ENCODE measurements around the gene KLHL26. TPM values are rescaled to one million over a fixed set of nuclear protein-coding genes. Genes with fewer than 3 reads are reported as not detected.

Gene KLHL26
- total RNA-seq, 1 experiment from 2014 or later: 7.5 TPM

GRCh38 chr19:18660939-18661670 lies 24.3 kb downstream of the KLHL26 start:
- no TSS peak for BruUV-seq (replicated peaks)
- CTCF ChIA-PET: interaction anchor here (0.5 kb wide), 1 partner anchor 140 kb away, joined by 4 read pairs; no protein-coding TSS in a partner anchor
- no peak for TF ChIP-seq CTCF (IDR thresholded peaks at IDR 0.05; ENCODE audit: unreplicated experiment)
- H3K27ac Mint-ChIP-seq (ENCODE audit: unreplicated experiment): peak overlapping the region; percentile 81
- intact Hi-C loops (cut with micrococcal nuclease; ENCODE audit: unreplicated experiment): no loop called here
- DNase-seq: no peak
- H3K27me3 Mint-ChIP-seq (ENCODE audit: unreplicated experiment): peaks cover 32% of the 10 kb centered on the region
- H3K36me3 Mint-ChIP-seq (ENCODE audit: insufficient read depth, unreplicated experiment): peaks cover 10% of the 10 kb centered on the region
- no peak overlapping the region for H3K4me3 Mint-ChIP-seq (ENCODE audit: low read depth, unreplicated experiment)
- H3K9me3 Mint-ChIP-seq (ENCODE audit: low read depth, unreplicated experiment): no peaks in the 10 kb centered on the region
- peaks cover 26% of the 10 kb centered on the region for H3K4me1 Mint-ChIP-seq (ENCODE audit: low read depth, unreplicated experiment)

- H3K9me3 Mint-ChIP-seq (ENCODE audit: low read depth, unreplicated experiment): no peaks in the 10 kb centered on the region
- intact Hi-C loops (cut with micrococcal nuclease; ENCODE audit: unreplicated experiment): no loop called here
- CTCF ChIA-PET: no interaction called here
- no peak for TF ChIP-seq CTCF (IDR thresholded peaks at IDR 0.05; ENCODE audit: unreplicated experiment)
- no TSS peak for BruUV-seq (replicated peaks)
- H3K27ac Mint-ChIP-seq (ENCODE audit: unreplicated experiment): no peak overlapping the region
- no peak for DNase-seq
- peaks cover 12% of the 10 kb centered on the region for H3K4me1 Mint-ChIP-seq (ENCODE audit: low read depth, unreplicated experiment)
- H3K36me3 Mint-ChIP-seq (ENCODE audit: insufficient read depth, unreplicated experiment): peaks cover 6% of the 10 kb centered on the region
- no peak overlapping the region for H3K4me3 Mint-ChIP-seq (ENCODE audit: low read depth, unreplicated experiment)
- peaks cover 13% of the 10 kb centered on the region for H3K27me3 Mint-ChIP-seq (ENCODE audit: unreplicated experiment)
Observed at GRCh38 chr19:18662972-18663732, 26.3 kb downstream of the KLHL26 start.

GRCh38 chr19:18663940-18664530 lies 27.2 kb downstream of the KLHL26 start:
- no TSS peak for BruUV-seq (replicated peaks)
- H3K27me3 Mint-ChIP-seq (ENCODE audit: unreplicated experiment): peaks cover 4% of the 10 kb centered on the region
- CTCF ChIA-PET: no interaction called here
- no peak for DNase-seq
- no peak overlapping the region for H3K27ac Mint-ChIP-seq (ENCODE audit: unreplicated experiment)
- peaks cover 6% of the 10 kb centered on the region for H3K36me3 Mint-ChIP-seq (ENCODE audit: insufficient read depth, unreplicated experiment)
- TF ChIP-seq CTCF (IDR thresholded peaks at IDR 0.05; ENCODE audit: unreplicated experiment): no peak
- H3K9me3 Mint-ChIP-seq (ENCODE audit: low read depth, unreplicated experiment): no peaks in the 10 kb centered on the region
- H3K4me1 Mint-ChIP-seq (ENCODE audit: low read depth, unreplicated experiment): peaks cover 3% of the 10 kb centered on the region
- intact Hi-C loops (cut with micrococcal nuclease; ENCODE audit: unreplicated experiment): no loop called here
- no peak overlapping the region for H3K4me3 Mint-ChIP-seq (ENCODE audit: low read depth, unreplicated experiment)

GRCh38 chr19:18665771-18666202 lies 29.0 kb downstream of the KLHL26 start:
- no peaks in the 10 kb centered on the region for H3K9me3 Mint-ChIP-seq (ENCODE audit: low read depth, unreplicated experiment)
- no TSS peak for BruUV-seq (replicated peaks)
- H3K4me3 Mint-ChIP-seq (ENCODE audit: low read depth, unreplicated experiment): no peak overlapping the region
- TF ChIP-seq CTCF (IDR thresholded peaks at IDR 0.05; ENCODE audit: unreplicated experiment): no peak
- no peak overlapping the region for H3K27ac Mint-ChIP-seq (ENCODE audit: unreplicated experiment)
- CTCF ChIA-PET: no interaction called here
- intact Hi-C loops (cut with micrococcal nuclease; ENCODE audit: unreplicated experiment): no loop called here
- no peaks in the 10 kb centered on the region for H3K27me3 Mint-ChIP-seq (ENCODE audit: unreplicated experiment)
- DNase-seq: no peak
- H3K36me3 Mint-ChIP-seq (ENCODE audit: insufficient read depth, unreplicated experiment): peaks cover 6% of the 10 kb centered on the region
- H3K4me1 Mint-ChIP-seq (ENCODE audit: low read depth, unreplicated experiment): no peaks in the 10 kb centered on the region

Data from Calu3 (cell line).